Inflammatory macrophage treated with lipopolysaccharide for 4 hours (primary cell): ENCODE results near the gene MRM2.

Source experiments
- DNase-seq: peaks from one replicate; pipeline ENCODE4 v3.0.0-alpha.2; 2020

Gene MRM2

DNA sequence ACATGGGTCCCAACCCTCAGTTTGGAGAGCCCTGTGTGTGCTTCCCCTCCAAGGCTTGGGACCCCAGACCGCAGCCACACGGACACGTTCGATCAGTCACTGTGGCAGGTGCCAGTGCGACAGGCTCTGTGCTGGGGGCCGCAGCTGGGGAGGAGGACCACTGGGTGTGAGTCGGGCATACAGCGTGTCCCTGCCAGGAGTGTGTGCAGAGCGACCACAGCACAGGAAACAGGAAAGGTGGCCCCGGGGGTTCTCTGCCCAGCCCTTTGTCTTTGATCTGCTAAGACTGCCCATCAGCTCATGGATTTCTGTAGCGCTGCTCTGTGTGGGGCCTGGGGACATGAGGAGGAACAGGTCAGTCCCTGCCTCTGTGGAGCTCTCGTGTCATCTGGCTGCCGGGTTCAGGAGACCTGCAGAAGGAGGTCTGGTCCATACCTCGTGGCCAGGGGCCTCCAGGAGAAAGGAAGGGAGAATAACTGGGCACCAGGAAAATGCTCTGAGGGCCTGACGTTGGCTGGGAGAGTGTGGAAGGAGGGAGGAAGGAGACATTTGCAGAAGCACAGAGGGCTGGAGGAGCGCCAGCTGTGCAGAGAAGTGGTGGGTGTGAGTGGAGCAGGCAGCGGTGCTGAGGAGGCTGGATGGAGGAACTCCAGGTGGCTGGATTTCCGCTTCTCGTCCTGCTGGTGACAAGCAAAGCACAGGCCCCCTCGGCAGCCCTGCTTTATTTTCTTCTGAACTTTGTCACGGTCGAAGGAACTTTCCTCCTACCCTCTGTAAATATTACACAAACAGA lies 4.1 kb upstream of the MRM2 start:
- DNase-seq = peak; percentile 23

DNA sequence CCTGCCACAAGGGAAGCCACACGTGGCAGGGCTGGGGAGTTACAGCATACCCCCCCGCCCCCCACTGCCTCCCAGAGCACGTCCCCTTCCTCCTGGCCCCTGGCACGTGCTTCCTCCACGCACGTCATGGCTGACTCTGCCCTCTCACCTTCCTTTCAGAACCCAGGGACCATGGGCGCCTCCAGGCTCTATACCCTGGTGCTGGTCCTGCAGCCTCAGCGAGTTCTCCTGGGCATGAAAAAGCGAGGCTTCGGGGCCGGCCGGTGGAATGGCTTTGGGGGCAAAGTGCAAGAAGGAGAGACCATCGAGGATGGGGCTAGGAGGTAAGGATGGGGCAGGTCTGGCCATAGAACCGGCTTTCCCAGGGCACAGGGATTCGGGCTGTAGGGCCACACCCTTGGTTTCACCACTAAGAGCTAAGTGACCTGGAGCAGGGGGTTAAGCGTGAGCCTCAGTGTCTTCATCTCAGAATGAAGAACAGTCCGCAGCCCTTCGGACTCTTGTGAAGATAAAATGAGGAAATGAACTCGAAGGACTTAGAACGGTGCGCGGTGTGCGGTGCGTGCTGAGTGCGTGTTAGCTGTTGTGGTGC lies 2.5 kb upstream of the MRM2 start:
- no peak for DNase-seq

DNA sequence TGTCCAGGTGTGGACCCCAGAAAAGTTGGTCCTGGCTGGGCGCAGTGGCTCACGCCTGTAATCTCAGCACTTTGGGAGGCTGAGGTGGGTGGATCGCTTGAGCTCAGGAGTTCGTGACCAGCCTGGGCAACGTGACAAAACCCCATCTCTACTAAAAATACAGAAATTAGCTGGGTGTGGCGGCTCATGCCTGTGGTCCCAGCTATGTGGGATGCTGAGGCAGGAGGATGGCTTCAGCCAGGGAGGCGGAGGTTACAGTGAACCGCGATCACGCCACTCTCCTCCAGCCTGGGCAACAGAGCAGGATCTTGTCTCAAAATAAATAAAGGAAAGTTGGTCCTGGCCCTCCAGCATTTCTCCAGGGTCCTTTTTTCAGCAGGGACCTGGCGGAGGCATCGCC lies 1.5 kb upstream of the MRM2 start:
- DNase-seq = no peak

DNA sequence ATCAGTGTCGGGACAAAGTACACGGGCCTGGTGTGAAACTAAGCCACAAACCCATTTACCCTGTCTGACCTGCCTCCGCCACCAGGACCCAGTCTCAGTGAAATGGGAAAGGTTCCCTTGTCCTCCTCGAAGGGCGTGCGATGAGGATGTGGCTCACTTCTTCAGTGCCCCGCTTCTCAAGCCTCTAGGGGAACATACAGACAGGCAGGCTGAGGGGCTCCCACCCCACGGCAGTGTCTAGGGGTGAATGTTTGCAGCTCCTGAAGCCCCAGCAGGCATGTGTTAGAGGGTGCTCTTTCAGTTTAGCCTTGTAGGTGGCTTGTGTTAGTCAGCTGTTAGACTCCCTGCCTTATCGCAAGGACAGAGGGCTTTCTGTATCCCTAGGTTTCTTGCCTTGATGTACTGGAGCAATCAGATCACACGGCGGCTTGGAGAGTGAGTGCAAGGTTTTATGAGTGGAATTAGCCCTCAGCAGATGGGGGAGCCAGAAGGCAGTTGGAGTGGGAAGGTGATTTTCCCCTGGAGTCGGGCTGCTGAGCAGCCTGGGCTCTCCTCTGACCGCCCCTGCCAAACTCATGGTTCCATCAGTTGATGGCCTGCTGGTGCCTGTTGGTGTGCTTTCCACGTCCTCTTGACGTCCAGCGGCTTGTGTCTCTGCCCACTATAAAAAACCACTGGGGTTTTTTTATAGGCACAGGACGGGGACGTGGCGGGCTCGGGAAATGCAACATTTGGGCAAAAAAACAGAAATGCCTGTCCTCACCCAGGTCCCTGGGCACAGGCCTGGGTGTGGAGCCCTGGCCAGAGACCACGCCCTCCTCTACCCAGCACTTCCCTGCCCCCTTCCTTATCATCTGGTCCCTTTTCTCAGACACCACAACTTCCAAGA lies 780 bp upstream of the MRM2 start:
- no peak for DNase-seq

DNA sequence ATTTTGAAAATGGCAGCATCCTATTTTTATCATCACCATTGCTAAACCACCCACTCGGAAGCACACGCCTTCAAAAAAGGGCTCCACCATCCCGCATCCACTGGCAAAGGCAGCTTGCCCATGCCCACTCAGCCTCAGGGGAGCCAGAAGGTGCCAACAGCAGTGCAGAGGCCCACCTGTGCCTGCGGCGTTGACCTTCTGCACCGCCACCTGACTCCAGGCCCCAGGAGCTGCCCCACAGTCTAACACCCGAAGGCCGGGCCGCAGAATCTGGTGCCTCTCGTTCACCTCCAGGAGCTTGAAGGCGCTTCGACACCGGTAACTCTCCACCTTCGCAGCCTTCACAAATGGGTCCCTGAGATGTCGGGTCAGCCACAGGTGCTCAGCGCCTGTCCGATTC lies 2.8 kb downstream of the MRM2 start:
- no peak for DNase-seq

DNA sequence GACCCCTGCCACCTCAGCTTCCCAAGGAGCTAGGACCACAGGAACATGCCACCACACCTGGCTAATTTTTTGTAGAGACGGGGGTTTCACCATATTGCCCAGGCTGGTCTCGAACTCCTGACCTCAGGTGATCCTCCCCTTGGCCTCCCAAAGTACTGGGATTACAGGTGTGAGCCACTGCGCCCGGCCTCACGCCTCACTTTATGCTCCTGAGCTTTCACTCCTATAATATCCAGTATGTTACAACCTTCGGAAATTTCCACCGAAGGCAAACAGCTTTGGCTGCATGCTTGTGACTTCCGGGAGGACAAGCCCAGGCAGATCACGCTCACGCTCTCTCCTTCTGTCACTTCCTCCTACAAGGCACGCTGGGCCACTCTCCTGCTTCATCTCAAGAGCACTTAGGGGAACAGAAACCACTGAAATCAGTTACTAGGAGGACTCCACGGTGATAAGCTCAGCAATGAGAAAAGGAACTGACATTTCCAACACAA lies 4.8 kb downstream of the MRM2 start:
- peak; percentile 98 for DNase-seq

GRCh38 chr7:2233926-2234325 lies 8.1 kb downstream of the MRM2 start:
- no peak for DNase-seq

DNA sequence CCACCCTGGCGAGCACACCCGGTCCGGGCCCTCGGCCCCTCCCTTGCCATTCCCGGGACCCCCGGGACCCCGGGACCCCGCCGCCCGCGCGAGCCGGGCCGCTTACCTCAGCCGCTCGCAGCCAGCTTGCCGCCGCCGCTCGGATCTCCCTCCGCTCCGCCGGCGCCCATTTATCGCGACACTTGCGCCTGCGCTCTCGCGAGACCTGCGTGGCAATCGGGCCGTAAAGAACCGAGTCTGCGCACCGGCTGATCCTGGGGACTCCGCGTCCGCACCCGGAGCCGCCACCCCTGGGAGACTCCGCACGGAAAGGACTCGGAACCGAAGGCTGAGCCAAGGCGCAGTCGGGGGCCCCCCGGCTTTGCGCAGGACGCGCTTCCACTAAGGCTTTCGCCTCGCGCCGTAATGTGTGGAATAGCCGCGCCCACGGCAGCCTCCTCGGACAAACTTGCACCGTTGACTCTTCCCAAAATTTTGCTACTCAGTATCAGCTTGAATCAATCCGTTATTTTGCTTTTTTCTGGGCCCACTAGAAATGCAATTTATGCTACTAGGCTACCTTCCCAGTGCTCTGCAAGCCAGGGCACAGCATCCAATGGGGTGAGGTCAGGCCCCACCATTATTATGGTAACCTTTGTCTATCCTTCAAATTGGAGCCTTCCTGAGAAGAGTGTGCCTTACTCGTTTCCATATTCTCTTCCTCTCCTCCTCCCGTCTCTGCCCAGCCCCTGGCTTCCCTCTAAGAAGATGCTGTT lies 9.1 kb downstream of the MRM2 start, which contains the start of gene MAD1L1:
TSS of gene MAD1L1 (minus strand) at position 180 of the 755 bp plus-strand sequence. CDS start 2,812 bp downstream, outside the sequence.
- peak; percentile 89 for DNase-seq

DNA sequence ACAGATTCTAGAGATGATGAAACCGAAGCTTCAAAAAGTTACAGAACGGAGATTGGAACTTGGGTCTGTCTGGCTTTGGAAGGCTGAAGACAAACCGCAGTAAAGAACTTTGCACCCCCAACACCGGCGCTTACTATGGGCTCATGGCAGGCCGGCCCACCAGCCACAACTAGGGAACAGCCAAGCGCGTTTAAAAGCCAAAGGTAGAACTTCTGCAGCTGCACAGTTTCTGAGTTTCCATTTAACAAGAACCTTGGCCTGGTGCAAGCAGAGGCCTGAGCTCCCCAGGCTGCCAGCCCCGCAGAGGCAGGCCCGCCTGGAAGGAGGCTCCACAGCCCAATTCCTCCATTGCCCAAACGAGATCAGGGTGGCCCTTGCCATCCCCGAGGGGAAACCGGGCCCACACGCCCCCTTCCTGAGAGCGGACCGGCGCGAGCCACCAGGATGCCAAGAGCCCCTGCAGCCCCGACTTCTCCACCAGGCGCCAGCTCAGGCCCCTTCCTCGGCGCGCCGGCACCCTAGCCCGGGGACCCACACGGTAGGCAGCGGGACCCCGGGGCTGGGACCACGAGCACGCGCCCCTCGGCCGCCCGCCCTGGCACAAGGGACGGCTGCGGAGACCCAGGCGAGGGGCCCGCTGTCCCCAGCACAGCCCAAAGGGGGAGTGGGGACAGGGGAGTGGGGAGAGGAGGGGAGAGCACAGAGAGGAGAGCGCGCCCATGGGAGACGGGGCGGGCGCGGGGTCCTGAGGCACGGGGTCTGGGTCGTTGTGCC lies 9.8 kb downstream of the MRM2 start:
- DNase-seq = peak; percentile 11

- no peak for DNase-seq
Observed at GRCh38 chr7:2230882-2231281, 11.1 kb downstream of the MRM2 start.

- DNase-seq = no peak
Observed at GRCh38 chr7:2230226-2230625, 11.8 kb downstream of the MRM2 start.

- no peak for DNase-seq
Observed at GRCh38 chr7:2229467-2229866, 12.5 kb downstream of the MRM2 start.

- DNase-seq = no peak
Observed at GRCh38 chr7:2228921-2229320, 13.1 kb downstream of the MRM2 start.

DNA sequence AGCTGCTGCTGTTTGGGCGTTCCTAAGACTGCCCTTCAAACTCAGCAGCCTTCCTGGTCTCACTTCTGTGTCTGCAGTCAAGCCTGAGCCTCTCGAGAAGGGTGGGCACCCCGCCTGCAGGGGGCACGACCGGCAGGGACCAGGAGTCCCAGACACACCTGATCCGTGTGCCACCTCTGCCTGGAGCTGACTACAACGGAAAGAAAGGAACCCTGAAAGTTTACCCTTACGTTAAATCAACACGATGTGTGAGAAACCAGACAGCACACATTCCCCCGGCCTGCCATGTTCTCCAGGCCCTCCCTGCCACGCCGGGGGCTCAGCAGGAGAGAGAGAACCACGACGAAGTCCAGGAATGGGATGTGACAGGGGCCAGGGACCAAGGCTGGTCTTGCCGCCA lies 14.3 kb downstream of the MRM2 start:
- no peak for DNase-seq

DNA sequence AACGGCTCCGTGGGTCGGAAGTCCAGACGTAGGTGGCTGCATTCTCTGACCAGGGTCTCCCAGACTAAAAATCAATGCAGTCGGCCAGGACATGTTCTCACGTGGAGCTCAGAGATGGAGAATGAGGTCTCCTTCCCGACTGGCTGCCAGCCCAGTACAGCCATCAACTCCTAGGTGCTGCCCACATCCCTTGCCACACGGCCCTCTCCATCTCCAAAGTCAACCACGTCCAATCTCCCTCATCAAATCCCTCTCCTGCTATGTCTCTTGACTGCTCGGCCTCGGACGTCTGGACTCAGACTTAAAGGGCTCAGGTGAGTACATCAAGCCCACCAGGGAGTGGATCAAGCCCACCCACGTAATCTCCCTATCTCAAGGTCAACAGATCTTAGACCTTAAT lies 16.2 kb downstream of the MRM2 start:
- no peak for DNase-seq

DNA sequence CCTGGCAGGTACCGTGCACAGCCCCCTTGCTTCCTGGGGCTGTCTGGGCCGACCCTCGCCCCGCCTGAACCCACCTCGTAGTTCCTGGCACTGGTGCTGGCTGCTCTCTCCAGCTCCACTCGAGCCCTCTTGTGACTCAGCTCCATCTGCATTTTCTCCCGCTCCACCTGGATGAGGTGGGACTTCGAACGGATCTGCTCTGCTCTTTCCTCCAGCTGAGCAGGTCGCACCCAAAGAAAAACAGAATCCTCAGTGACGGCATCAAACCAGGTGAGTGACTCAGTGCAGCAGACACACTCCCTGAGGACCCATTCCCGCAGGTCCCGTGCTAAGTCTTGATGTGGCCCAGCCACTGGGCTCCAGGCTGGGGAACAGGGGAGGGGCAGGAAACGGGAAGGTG lies 16.7 kb downstream of the MRM2 start:
- DNase-seq = no peak

- DNase-seq = no peak
Observed at GRCh38 chr7:2224934-2225333, 17.1 kb downstream of the MRM2 start.

DNA sequence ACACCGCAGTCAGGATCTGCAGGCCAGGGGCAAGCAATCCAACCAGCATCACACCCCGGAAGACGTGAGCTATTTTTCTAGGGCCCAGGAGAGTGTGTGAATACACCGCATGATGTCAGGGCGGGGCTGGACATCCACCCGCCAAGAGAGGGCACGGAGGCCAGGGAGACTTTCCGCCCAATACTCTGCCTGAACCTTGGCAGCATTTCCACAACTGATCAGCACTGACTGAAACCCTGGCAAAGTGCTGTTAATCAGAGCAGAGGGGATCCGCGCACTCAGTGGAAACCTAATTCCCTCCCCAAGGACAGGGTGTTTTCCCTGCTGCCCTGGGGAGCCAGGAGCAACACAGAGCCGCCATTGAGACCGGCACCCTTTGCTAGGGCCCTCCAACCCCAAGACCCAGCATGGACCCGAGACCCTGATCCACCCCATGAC lies 17.5 kb downstream of the MRM2 start:
- DNase-seq = no peak

DNA sequence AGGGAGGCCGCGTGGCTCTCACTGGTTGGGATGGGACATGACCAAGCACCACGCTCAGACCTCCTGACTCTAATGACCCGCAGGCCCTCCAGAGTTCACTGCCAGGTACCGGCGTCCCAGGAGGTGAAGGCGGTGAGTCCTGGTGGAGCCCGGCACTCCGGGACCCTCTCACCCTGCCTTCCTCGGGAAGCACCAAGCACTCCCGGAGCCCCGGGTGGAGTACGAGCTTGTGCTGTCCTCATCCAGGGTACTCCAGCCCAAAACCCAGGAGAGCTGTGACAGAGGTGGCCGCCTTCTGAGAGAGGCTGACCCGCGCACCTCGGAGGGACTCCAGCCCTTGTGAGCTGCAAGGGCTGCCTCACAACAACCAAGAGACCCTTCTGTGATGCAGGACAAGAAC lies 18.7 kb downstream of the MRM2 start:
- no peak for DNase-seq

DNA sequence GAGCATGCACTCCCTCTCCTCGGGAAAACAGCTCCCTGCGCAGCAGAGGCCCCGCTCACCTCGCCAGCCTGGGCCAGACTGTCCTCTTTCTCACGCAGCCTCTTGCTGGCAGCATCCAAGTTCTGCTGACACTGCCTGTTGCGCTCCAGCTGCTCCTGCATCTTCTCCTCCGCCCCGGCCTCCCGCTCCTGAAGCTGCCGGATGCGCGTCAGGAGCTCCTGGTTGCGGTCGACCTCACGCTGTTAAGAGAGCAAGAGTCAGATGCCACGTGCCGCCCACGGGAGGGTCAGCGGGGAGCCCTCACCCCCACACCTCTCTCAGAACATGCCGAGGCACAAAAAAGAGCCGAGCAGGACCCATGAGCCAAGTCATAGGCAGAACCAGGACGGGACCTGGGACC lies 19.5 kb downstream of the MRM2 start:
- DNase-seq = no peak

DNA sequence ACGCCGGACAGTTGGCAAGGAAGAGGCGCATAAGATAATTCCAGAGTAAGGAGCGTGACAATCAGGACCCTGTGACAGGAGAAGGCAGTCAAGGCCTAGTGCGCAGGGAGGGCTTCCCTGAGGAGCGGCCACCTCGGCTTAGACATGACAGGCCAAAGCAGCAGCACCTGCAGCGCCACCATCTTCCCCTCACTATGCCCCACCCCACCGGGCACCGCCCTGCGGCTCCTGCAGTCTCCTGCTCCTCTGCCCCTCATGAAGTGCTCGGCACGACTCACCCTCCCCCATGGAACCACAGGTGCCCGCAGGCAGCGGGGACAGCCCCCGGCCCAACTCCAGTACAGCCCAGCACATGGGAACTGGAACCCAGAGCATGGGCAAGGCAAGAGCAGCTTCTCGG lies 21.1 kb downstream of the MRM2 start:
- DNase-seq = no peak

DNA sequence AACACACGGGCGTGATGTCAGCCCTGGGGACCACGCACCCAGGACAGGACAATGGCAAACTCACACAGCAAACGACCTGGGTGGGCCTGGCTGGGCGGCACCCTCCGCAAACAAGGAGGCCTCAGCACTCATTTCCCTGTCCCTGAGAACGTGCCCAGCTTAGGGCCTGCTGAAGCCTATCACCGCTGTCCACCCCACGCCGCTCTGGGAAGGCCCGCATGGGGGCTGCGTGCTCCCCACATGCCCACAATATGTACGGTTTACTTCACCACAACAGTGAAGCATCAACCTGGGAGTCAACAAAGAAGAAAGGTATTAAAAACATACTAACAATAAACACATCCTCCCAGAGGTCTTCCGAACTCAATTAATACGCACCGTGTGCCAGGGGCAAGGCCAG lies 21.5 kb downstream of the MRM2 start:
- no peak for DNase-seq
